K562 (cell line): ENCODE measurements around the gene EHBP1L1. TPM values are rescaled to one million over a fixed set of nuclear protein-coding genes. Genes with fewer than 3 reads are reported as not detected.
A peak's percentile ranks its signal among the peaks of the same experiment; 100 is the strongest.

Source experiments
- ARNT ChIP-seq, 2 experiments: fragments of 450-650 bp; IDR thresholded peaks; 2 replicates each; pipeline ENCODE4 v1.6.1; 2016; ENCODE audit warnings: mild to moderate bottlenecking in 1 of 2
- CBFB ChIP-seq: sonication (generic); formaldehyde crosslinking; IDR thresholded peaks from 2 replicates; pipeline ENCODE4 v1.4.0; 2020; ENCODE audit warnings: mild to moderate bottlenecking, missing genetic modification reagents
- CC2D1A ChIP-seq: fragments of 450-650 bp; IDR thresholded peaks from 2 replicates; pipeline ENCODE4 v1.6.1; 2017; ENCODE audit warnings: mild to moderate bottlenecking
- CEBPB ChIP-seq: fragments of 450-650 bp; IDR thresholded peaks from 2 replicates; pipeline ENCODE4 v1.6.1; 2016; ENCODE audit warnings: missing genetic modification characterization, missing compliant biosample characterization
- DLX4 ChIP-seq: fragments of 250-450 bp; sonication (Bioruptor Pico); IDR thresholded peaks from 2 replicates; pipeline ENCODE4 v1.6.1; 2021; ENCODE audit warnings: mild to moderate bottlenecking
- DMBX1 ChIP-seq: fragments of 250-450 bp; sonication (Bioruptor Pico); IDR thresholded peaks from 2 replicates; pipeline ENCODE4 v1.8.0; 2022; ENCODE audit warnings: inconsistent platforms, mild to moderate bottlenecking, moderate library complexity, borderline replicate concordance
- ELK3 ChIP-seq: fragments of 450-650 bp; formaldehyde crosslinking; IDR thresholded peaks from 2 replicates; pipeline ENCODE4 v1.4.0; 2020; ENCODE audit warnings: mild to moderate bottlenecking
- FOXM1 ChIP-seq, 2 experiments: fragments of 450-650 bp in 1 of 2; sonication (generic) in 1 of 2; formaldehyde crosslinking in 1 of 2; IDR thresholded peaks; 2 replicates each; pipeline versions ENCODE4 v1.6.1 to v1.9.0; 2017 to 2022; ENCODE audit warnings: low read depth in 2 of 2, mild to moderate bottlenecking in 2 of 2, missing genetic modification reagents in 1 of 2, moderate library complexity in 1 of 2
- GTF2A2 ChIP-seq: IDR thresholded peaks from 2 replicates; pipeline ENCODE4 v1.6.1; 2016; ENCODE audit warnings: mild to moderate bottlenecking, missing genetic modification characterization, missing compliant biosample characterization
- HNRNPUL1 ChIP-seq: fragments of 200-400 bp; formaldehyde crosslinking; IDR thresholded peaks from 2 replicates; pipeline ENCODE4 v1.6.1; 2017; ENCODE audit warnings: low read length
- IRF9 ChIP-seq: fragments of 450-650 bp; IDR thresholded peaks from 2 replicates; pipeline ENCODE4 v1.6.1; 2016; ENCODE audit warnings: missing biosample characterization, missing genetic modification characterization
- KDM1A ChIP-seq, 2 experiments: fragments of 450-650 bp; IDR thresholded peaks; 2 replicates each; pipeline ENCODE4 v1.6.1; 2016; ENCODE audit warnings: mild to moderate bottlenecking in 2 of 2
- MEIS2 ChIP-seq: fragments of 450-650 bp; IDR thresholded peaks from 2 replicates; pipeline ENCODE4 v1.6.1; 2014; ENCODE audit warnings: mild to moderate bottlenecking; ENCODE audit not compliant: partially characterized antibody
- NR1H2 ChIP-seq: sonication (generic); formaldehyde crosslinking; IDR thresholded peaks from 2 replicates; pipeline ENCODE4 v1.4.0; 2020; ENCODE audit warnings: mild to moderate bottlenecking, missing genetic modification reagents
- POLR2AphosphoS5 ChIP-seq: IDR thresholded peaks from 2 replicates; pipeline ENCODE4 v1.6.1; 2011; ENCODE audit warnings: mild to moderate bottlenecking, low read depth, low read length, moderate library complexity; ENCODE audit not compliant: control insufficient read depth, insufficient read depth
- POLR2H ChIP-seq: IDR thresholded peaks from 2 replicates; pipeline ENCODE4 v1.6.1; 2016; ENCODE audit warnings: missing genetic modification characterization, low read depth, mild to moderate bottlenecking, control low read depth, missing compliant biosample characterization, moderate library complexity
- RAD51 ChIP-seq: fragments of 450-650 bp; IDR thresholded peaks from 2 replicates; pipeline ENCODE4 v1.7.1; 2016; ENCODE audit warnings: low read depth, mild to moderate bottlenecking, borderline replicate concordance
- RCOR1 ChIP-seq, 2 experiments: IDR thresholded peaks; 2 replicates each; pipeline ENCODE4 v1.6.1; 2012; ENCODE audit warnings: low read depth in 2 of 2, low read length in 2 of 2, borderline replicate concordance in 1 of 2, improper control_type of control experiment in 1 of 2
- SAP30 ChIP-seq: fragments of 200-600 bp; sonication (generic); IDR thresholded peaks from 2 replicates; pipeline ENCODE4 v1.6.1; 2012; ENCODE audit warnings: borderline replicate concordance, low read depth, mild to moderate bottlenecking, moderate library complexity, low read length, control low read depth, inconsistent platforms; ENCODE audit not compliant: insufficient read depth, poor library complexity, severe bottlenecking
- TCF3 ChIP-seq: sonication (generic); formaldehyde crosslinking; IDR thresholded peaks from 2 replicates; pipeline ENCODE4 v1.4.0; 2020; ENCODE audit warnings: mild to moderate bottlenecking, missing genetic modification reagents
- THAP12 ChIP-seq: fragments of 250-450 bp; sonication (Bioruptor Pico); IDR thresholded peaks from 2 replicates; pipeline ENCODE4 v1.9.0; 2021; ENCODE audit warnings: mild to moderate bottlenecking, inconsistent platforms
- ZBTB8A ChIP-seq: fragments of 450-650 bp; IDR thresholded peaks from 2 replicates; pipeline ENCODE4 v1.6.1; 2018; ENCODE audit warnings: mild to moderate bottlenecking, moderate library complexity; ENCODE audit not compliant: partially characterized antibody
- ZC3H8 ChIP-seq: fragments of 450-650 bp; IDR thresholded peaks from 2 replicates; pipeline ENCODE4 v1.6.1; 2017
- ZNF444 ChIP-seq: fragments of 250-450 bp; sonication (Bioruptor Pico); IDR thresholded peaks from 2 replicates; pipeline ENCODE4 v1.4.0; 2020; ENCODE audit warnings: mild to moderate bottlenecking, moderate library complexity
- ZNF584 ChIP-seq: fragments of 200-800 bp; sonication (Bioruptor generic); IDR thresholded peaks from 2 replicates; pipeline ENCODE4 v1.6.1; 2016; ENCODE audit warnings: low read depth, mild to moderate bottlenecking, missing genetic modification characterization, missing compliant biosample characterization
- polyA plus RNA-seq, 8 experiments: library from polyadenylated mRNA; depleted of rRNA in 4 of 8; stranded (reverse) in 5 of 8; unstranded in 3 of 8; fragments of >200 nt; fragmentation: Nextera tagmentation in 2 of 8; fragmentation: Illumina TruSeq in 1 of 8; extraction: Ambion mirVana in 2 of 8; extraction: Trizol in 1 of 8; gene quantifications; 2 replicates each; pipeline versions ENCODE4 v1.2.1 to v1.2.3, GENCODE V29; 2011 to 2014; ENCODE audit warnings: inconsistent platforms in 1 of 8, missing spikeins in 1 of 8
- total RNA-seq, 7 experiments: library from RNA; depleted of rRNA in 6 of 7; stranded (reverse); fragments of >200 nt in 6 of 7; fragmentation: Illumina TruSeq in 2 of 7; extraction: Trizol in 2 of 7; gene quantifications; 2 replicates each; pipeline versions ENCODE4 v1.2.1 to v1.2.3, GENCODE V29; 2011 to 2021; ENCODE audit warnings: low replicate concordance in 1 of 7

Gene EHBP1L1
- total and polyA plus RNA-seq, 9 of the 15 experiments (the other 6 are each of a cell fraction or from before 2014, with no cell fraction given), result 0.03 to 87.1 (median 26.3) TPM

- no peak for TF ChIP-seq IRF9
- no peak for TF ChIP-seq HNRNPUL1
- no peak for TF ChIP-seq ZNF584 (CRISPR knock-in tag)
- TF ChIP-seq ELK3 (CRISPR knock-in tag), result no peak
- TF ChIP-seq FOXM1 (IDR thresholded peaks at IDR 0.05; ENCODE audit: low read depth), result no peak
- no peak for TF ChIP-seq FOXM1 (CRISPR knock-in tag; IDR thresholded peaks at IDR 0.05; ENCODE audit: low read depth)
- TF ChIP-seq ARNT (IDR thresholded peaks at IDR 0.05), result no peak
- TF ChIP-seq RAD51, result no peak
- no peak for TF ChIP-seq DMBX1
- TF ChIP-seq ZC3H8, result no peak
- TF ChIP-seq TCF3 (CRISPR knock-in tag), result no peak
- TF ChIP-seq ZNF444 (CRISPR knock-in tag), result no peak
- TF ChIP-seq GTF2A2 (tag), result no peak
- no peak for TF ChIP-seq THAP12 (CRISPR knock-in tag)
- TF ChIP-seq SAP30, result peak; percentile 65
- peak; percentile 10 for TF ChIP-seq MEIS2
- TF ChIP-seq ZBTB8A, result no peak
- no peak for TF ChIP-seq CC2D1A
- TF ChIP-seq DLX4 (CRISPR knock-in tag), result no peak
- TF ChIP-seq NR1H2 (CRISPR knock-in tag), result no peak
- TF ChIP-seq RCOR1 (IDR thresholded peaks at IDR 0.05; ENCODE audit: borderline replicate concordance in 1 of 2, low read depth in 2 of 2, low read length in 2 of 2), result no peak
- TF ChIP-seq POLR2AphosphoS5, result peak; percentile 18; the same call in 1 of the 2 replicates
- no peak for TF ChIP-seq KDM1A (IDR thresholded peaks at IDR 0.05)
- TF ChIP-seq POLR2H (tag), result no peak
- TF ChIP-seq CEBPB (tag), result no peak
- TF ChIP-seq CBFB (CRISPR knock-in tag), result no peak
Observed at GRCh38 chr11:65546217-65546958, 29.5 kb upstream of the EHBP1L1 start (continued).
